GM21576 (cell line): Measurements from ENCODE around the gene CRMP1.

Source experiments
- ATAC-seq: cut with Tn5 transposase; IDR thresholded peaks from one replicate; pipeline ENCODE4 v1.9.1; 2021; ENCODE audit warnings: mild to moderate bottlenecking, moderate library complexity; ENCODE audit not compliant: unreplicated experiment

The CRMP1 gene

DNA sequence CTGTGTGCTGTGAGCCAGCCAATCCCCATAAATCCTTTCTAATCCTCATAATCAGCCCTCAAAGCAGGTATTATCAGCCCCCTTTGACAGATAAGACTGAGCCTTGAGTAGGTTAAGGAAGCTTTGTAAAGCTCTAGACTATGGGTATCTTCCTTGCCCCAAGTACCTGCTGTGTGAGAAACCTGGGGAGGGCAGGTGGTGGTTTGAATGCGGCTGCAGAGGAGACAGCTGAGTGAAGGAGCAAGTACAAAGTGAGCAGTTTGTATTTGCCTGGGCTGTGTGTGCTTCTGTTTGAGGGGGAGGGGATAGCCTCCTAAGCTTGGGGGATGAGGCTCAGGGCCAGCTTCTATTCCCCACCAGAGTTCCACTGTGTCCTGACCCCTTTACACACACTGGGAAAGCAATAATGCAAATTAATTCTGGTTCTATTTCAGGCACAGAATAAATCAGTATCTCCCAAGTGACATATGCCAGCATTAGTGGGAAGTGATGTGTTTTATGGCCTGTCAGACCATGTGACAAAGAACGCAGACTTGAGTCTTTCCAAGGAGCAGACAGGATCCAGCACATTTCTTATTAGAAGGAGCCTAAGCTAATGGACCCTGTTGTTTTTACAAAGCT lies 118.4 kb downstream of the CRMP1 start:
- ATAC-seq: no peak

GRCh38 chr4:5773271-5773555 lies 119.7 kb downstream of the CRMP1 start:
- no peak for ATAC-seq

- ATAC-seq: no peak
Observed at GRCh38 chr4:5772528-5773270, 120.2 kb downstream of the CRMP1 start.
